Measurements from ENCODE around the gene ACTL8.

ACTL8 gene

GRCh38 chr1:17770983-17771382, 15.8 kb downstream of the ACTL8 start:
- DNase-seq (ENCODE audit: low read depth in 2 of 2), result no peak

GRCh38 chr1:17772615-17773212, 17.6 kb downstream of the ACTL8 start:
- DNase-seq (ENCODE audit: low read depth in 2 of 2), result no peak

- DNase-seq (ENCODE audit: low read depth in 2 of 2), result no peak
These were observed 18.6 kb downstream of the ACTL8 start for GRCh38 chr1:17773591-17774326.

GRCh38 chr1:17774452-17774851, 19.3 kb downstream of the ACTL8 start:
- no peak for DNase-seq (ENCODE audit: low read depth in 2 of 2)

- DNase-seq (ENCODE audit: low read depth in 2 of 2), result no peak
These were observed 20.7 kb downstream of the ACTL8 start for GRCh38 chr1:17775796-17776195.

- DNase-seq (ENCODE audit: low read depth in 2 of 2), result no peak
These were observed 21.3 kb downstream of the ACTL8 start for GRCh38 chr1:17776426-17776825.

GRCh38 chr1:17777330-17777729, 22.2 kb downstream of the ACTL8 start:
- no peak for DNase-seq (ENCODE audit: low read depth in 2 of 2)

GRCh38 chr1:17777818-17778217, 22.7 kb downstream of the ACTL8 start:
- no peak for DNase-seq (ENCODE audit: low read depth in 2 of 2)

GRCh38 chr1:17780916-17781315, 25.8 kb downstream of the ACTL8 start:
- DNase-seq (ENCODE audit: low read depth in 2 of 2), result no peak

GRCh38 chr1:17789926-17790325, 34.8 kb downstream of the ACTL8 start:
- DNase-seq (ENCODE audit: low read depth in 2 of 2), result no peak

- DNase-seq (ENCODE audit: low read depth in 2 of 2), result no peak
These were observed 35.4 kb downstream of the ACTL8 start for GRCh38 chr1:17790383-17791054.

- no peak for DNase-seq (ENCODE audit: low read depth in 2 of 2)
These were observed 35.9 kb downstream of the ACTL8 start for GRCh38 chr1:17791055-17791390.

- no peak for DNase-seq (ENCODE audit: low read depth in 2 of 2)
These were observed 36.3 kb downstream of the ACTL8 start for GRCh38 chr1:17791480-17791879.

GRCh38 chr1:17792421-17792820, 37.3 kb downstream of the ACTL8 start:
- no peak for DNase-seq (ENCODE audit: low read depth in 2 of 2)

GRCh38 chr1:17795081-17795809, 40.1 kb downstream of the ACTL8 start:
- DNase-seq (ENCODE audit: low read depth in 2 of 2), result no peak

- DNase-seq (ENCODE audit: low read depth in 2 of 2), result no peak
These were observed 40.9 kb downstream of the ACTL8 start for GRCh38 chr1:17795836-17796645.

- no peak for DNase-seq (ENCODE audit: low read depth in 2 of 2)
These were observed 42.3 kb downstream of the ACTL8 start for GRCh38 chr1:17797478-17797877.

GRCh38 chr1:17798011-17798410, 42.9 kb downstream of the ACTL8 start:
- no peak for DNase-seq (ENCODE audit: low read depth in 2 of 2)

GRCh38 chr1:17798799-17799382, 43.8 kb downstream of the ACTL8 start:
- DNase-seq (ENCODE audit: low read depth in 2 of 2), result no peak

GRCh38 chr1:17799642-17800041, 44.5 kb downstream of the ACTL8 start:
- DNase-seq (ENCODE audit: low read depth in 2 of 2), result no peak

- no peak for DNase-seq (ENCODE audit: low read depth in 2 of 2)
These were observed 47.0 kb downstream of the ACTL8 start for GRCh38 chr1:17802164-17802563.

Data from activated CD4-positive, alpha-beta T cell treated with anti-CD3 and anti-CD28 coated beads for 24 hours (primary cell).